ENCODE data around the gene TESK1.

DNA sequence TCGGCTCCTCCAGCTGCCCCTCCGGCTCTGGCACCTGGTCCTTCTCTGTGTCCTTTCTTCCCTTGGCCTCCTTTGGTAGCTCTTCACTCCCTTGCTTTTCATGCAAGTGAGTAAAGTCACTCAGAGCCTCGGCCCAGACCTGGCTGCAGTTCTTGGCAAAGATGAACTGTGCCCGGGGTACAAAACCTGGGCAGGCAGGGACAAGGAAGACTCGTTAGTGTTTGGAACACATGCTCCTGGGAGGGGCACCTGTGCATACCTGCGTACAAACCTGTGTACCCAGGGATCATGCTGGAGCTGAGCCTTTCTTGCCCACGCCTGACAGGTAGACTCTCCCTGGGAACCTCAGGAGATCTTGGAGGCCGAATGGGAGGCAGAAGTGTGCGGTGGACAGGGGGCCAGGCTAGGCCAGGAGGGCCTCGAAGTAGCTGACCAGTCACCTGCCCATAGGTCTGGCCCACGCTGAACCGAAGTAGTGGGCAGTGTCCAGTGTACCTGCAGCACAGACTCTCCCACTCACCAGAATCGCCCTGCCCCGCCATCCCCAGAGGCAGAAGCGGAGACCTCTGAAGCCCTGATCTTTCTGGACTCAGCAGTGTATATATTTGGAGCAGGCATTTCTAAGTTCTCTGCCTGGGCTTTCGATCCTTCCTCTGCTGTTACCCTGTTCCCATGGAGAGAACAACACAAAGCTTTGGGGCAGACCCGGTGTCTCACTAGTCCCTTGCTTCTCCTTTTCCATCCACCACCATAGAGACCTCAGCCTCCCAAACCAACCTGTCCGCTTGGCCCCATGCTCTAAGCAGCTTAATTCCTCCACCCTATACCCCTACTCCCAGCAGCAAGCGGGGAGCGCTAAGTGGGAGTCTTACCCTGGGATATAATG lies 41.9 kb upstream of the TESK1 start:
- TF ChIP-seq, protein P1, sequence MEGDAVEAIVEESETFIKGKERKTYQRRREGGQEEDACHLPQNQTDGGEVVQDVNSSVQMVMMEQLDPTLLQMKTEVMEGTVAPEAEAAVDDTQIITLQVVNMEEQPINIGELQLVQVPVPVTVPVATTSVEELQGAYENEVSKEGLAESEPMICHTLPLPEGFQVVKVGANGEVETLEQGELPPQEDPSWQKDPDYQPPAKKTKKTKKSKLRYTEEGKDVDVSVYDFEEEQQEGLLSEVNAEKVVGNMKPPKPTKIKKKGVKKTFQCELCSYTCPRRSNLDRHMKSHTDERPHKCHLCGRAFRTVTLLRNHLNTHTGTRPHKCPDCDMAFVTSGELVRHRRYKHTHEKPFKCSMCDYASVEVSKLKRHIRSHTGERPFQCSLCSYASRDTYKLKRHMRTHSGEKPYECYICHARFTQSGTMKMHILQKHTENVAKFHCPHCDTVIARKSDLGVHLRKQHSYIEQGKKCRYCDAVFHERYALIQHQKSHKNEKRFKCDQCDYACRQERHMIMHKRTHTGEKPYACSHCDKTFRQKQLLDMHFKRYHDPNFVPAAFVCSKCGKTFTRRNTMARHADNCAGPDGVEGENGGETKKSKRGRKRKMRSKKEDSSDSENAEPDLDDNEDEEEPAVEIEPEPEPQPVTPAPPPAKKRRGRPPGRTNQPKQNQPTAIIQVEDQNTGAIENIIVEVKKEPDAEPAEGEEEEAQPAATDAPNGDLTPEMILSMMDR (IDR thresholded peaks at IDR 0.05; ENCODE audit: insufficient read depth, low read depth, low read length): no peak
- TF ChIP-seq EZH2 (IDR thresholded peaks at IDR 0.05; ENCODE audit: insufficient read depth, low read length): no peak
